ENCODE measurements around the gene MACF1.
"Not testable (repeated sequence)": the region's sequence is repeated elsewhere in the genome, so short reads cannot be mapped to it uniquely, and the experiment has no call there.

Gene MACF1

DNA sequence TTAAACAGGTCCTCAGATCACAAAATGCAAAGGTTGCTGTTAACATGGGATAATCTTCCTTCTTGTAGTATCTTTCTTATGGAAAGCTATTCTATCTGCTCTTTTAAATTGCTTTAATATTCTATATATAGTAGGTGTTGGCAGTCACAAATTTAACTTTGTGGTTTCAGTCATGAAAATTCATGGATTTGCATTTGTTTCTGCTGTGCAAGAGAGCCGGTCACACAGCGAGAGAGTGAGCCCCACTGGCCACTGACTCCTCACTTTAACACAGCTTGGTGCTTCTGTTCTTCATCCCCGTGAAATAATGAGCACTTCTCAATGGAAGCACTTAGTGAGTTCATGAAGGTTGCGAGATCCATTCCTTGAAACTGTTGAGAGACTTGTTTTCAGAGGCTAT is 268.8 kb downstream of the MACF1 start:
- DNase-seq: no peak

DNA sequence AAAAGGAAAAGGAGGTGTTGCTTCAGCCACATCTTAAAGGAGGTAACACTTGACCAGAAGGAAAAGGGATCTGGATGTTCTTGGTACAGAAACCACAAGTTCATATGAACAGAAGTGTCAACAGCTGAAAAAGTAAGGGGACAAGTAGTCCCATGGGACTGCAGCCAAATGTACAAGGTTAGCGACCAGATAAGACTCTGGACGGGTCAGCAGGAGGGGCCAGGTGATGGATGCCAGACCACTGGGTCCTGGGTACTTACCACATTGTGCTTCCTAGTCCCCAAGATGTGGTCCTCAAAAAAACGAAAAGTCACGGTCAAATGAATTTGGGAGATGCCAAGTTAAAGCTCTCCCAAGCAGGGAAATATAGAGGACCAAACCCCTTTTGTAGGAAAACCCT is 270.3 kb downstream of the MACF1 start:
- DNase-seq: no peak

DNA sequence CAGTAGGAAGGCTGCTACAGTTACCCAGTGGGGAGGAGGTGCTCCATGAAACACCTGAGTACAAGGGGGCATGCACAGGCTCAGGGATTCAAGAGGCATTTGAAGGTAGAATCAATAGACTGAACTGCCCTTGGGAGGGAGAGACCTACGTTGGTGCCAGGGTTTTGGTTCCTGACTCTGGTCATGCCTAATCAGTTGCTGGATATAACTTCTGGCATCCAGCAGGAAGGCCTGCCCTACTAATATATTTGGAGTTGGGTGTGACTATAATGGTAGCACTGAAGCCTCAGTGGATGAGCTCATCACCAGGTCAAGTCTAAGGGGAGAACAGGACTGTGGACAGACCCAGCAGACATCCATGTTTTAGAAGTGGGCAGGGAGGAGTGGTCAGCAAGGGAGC is 271.1 kb downstream of the MACF1 start:
- not testable (repeated sequence) for DNase-seq

DNA sequence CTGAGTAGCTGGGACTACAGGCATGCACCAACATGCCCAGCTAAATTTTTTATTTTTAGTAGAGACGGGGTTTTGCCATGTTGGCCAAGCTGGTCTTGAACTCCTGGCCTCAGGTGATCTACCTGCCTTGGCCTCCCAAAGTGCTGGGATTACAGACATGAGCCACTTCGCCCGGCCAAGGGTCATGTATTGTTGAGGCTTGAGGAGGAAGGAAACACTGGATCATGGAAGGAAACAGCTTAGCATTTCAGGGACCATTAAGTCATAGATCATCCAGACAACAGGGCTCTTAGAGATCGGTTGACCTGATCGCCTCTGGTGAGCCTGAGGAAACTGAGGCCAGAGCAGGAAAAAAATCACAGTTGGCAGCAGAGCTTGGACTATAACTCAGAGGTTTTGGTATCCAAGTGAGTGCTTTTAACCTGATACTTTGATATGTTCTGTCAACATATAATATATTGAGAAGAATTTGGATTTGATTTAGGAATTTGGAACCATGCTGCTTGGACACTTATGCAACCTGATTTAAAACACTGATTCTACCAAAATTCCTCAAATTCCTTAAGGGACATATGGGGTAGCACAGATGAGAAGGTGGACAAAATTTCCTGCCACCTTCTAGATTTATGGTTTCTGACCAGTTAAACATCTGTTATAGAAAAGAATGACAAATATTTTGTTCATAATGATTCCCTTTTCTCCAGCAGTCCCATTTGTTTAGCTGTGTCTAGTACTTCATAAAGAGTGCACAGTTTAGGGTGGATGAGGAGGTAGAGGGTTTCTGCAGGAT is 273.8 kb downstream of the MACF1 start:
- no peak for DNase-seq

DNA sequence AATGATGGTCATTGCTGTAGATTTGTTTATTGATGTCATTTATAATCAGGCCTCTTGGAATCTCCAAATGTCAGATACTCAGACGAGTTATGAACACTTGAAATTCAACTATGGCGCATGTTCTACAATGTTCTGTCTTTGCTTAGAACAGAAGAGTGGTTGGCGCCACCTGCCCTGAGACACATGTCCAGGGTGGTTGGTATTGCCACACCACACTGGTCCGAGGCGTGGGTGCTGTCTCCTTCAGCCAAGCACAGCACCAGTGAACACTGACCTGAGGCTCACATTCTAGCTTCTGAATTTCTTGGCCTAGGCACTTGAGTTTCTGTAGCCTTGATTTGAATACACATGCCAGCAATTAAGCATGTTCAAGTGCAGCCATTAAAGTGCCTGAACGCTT is 276.8 kb downstream of the MACF1 start:
- no peak for DNase-seq

DNA sequence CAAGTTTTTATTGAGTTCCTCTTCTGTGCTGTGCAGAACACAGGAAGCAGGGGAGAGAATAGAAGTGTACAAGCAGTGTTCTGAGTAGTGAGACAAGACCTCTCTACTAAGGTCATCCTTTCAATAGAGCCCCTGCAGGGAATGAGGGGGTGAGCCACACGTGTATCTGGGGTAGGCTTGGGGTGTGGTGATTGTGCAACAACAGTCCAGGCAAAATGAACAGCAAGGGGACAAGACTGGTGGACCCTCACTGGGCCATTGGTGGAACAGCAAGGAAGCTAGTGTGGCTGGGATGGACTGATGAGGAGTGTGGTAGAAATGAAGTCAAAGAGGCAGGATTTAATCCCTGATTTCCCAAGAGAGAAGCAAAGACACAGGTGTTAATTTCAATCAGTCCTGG is 278.8 kb downstream of the MACF1 start:
- DNase-seq: no peak

DNA sequence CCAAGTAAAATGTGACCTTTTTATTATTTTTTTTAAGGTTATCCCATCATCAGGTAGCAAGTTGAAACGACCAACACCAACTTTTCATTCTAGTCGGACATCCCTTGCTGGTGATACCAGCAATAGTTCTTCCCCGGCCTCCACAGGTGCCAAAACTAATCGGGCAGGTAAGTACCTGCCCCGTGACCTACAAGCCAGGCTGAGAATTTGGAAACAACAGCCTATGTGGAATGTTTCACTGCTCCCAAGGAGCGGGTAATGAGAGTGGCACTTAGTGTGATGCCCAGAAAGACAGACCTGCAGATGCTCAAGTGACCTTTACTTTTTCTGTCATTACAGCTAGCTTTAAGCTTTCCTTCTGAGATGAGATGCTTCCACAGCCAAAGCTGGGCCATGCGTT is 280.1 kb downstream of the MACF1 start:
- DNase-seq: no peak

DNA sequence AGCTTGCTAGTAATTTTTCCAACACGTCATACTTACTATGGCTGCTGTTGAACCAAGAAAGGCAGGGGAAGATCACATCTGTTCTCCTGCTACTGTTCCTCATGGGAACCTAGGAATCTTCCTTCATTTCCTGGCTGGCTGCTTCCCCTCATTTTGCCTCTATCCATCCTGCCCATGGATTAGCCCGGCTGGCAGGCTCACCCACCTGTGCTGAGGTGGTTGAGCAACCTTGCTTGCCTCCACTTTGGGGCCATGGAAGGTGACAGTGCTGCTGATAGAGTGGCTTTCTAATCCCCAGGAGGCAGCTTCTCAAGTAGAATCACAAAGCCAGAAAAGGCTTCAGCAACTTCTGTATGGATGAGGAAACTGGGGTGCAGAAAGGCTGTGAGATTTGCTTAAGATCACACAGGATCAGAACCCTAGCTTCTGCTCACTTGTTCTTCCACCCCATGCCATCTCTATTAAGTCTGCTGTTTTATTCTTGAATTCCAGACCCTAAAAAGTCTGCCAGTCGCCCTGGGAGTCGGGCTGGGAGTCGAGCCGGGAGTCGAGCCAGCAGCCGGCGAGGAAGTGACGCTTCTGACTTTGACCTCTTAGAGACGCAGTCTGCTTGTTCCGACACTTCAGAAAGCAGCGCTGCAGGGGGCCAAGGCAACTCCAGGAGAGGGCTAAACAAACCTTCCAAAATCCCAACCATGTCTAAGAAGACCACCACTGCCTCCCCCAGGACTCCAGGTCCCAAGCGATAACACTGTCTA is 280.7 kb downstream of the MACF1 start:
- DNase-seq: no peak

DNA sequence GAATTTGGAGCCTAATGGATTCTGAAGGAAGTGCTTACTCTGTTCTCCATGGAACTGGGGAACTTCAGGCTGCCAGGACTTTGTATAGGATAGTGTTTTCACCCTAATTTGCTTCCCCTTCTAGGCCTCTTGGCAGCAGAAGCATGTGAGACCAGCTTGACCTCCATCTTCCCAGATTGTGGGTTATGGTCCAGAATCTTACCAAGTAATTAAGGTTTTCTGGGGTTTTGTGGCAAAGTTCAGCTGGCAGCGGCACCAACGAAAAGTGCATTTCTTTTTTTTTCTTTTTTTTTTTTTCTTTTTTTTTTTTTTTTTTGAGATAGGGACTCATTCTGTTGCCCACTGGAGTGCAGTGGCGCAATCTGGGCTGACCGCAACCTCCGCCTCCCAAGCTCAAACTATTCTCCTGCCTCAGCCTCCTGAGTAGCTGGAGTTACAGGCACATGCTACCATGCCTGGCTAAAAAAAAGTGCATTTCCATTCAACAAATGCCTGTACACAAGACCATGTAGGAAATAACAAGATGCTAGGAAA is 283.6 kb downstream of the MACF1 start:
- no peak for DNase-seq

DNA sequence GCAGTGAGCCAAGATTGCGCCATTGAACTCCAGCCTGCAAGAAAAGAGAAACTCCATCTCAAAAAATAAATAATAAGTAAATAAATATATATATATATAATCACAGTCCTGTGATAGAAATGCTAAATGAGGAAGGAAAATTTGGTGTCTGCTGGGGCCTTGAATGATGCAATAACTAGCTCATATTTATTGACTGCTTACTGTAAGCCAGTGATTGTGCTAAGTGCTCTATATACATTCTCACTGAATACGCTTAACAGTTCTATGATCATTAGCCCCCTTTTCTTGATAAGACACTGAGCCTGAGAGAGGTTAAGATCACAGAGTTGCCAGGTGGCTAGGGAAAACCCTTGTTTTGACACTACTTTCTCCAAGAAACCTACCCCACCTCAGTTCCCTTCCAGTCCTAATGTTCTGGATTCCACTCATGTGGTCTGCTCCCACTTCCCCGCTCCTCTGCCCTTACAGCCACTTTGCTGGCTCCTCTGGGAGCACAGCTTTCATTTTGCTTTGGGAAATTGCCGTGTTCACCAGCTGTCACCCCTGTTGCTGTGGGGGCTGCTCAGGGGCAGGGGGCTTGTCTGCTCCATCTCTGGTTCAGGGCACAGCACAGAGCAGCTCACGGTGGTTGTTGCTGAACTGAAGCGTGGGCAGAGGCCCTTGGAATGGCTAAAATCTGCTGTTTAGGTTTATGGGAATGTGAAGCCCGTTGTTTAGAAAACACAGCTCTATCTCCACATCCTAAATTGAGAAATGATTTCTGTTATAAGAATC is 284.5 kb downstream of the MACF1 start:
- no peak for DNase-seq

DNA sequence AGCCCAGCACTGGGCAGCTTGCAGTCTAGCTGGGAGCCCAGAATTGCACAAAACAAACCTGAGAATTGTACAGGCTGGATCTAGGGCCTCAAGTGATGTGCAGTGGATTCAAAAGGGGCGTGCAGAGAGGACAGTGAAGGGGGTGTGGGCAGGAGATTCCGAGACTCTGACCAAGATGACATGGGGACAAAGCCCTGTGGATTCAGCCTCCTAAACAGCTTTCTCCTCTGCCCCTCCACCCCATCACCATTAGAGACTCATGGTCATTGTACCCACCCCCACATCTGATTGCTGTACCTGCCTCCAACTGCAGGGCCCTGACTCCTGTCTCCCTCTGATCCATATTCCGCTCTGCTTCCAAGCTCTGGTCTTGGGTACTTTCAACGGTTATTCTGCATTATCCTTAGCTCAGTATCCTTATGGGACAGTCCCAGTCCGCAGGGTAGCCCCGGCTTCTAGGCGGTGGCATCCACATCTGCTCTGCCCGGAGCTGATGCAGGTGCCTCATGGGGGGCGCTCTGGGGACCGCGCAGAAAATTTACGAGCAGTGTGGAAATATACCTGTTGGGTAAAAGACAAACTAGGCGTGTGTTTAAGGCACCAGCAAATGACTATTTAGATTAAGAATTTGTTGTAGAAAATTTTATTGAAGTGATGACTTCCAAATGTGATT is 285.2 kb downstream of the MACF1 start:
- DNase-seq: no peak

DNA sequence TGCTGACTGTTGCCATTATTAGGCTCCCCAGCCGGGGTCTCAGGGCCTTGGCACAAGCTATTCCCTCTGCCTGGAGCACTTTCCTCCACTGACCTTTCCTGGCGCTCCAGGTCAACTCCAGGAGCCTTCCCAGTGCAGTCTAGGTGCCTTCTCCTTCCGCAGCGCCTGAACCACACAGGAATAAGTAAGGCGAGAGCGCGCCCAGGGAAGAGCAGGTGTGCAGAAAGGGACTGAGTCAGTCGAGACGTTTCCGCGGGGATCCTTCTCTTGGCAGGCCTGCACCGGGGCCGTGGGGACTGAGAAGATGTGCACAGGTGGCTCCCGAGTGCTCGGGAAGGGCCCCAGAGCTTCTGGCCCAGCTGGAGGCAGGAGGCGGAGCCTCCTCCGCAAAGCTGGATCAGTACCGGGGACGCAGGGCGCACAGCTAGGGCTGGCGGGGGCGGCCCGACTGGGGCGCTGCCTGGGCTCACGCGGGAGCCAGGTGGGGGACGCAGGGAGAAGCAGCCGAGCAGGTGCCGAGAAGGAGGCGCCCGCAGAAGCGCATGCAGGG is 286.2 kb downstream of the MACF1 start:
- no peak for DNase-seq

DNA sequence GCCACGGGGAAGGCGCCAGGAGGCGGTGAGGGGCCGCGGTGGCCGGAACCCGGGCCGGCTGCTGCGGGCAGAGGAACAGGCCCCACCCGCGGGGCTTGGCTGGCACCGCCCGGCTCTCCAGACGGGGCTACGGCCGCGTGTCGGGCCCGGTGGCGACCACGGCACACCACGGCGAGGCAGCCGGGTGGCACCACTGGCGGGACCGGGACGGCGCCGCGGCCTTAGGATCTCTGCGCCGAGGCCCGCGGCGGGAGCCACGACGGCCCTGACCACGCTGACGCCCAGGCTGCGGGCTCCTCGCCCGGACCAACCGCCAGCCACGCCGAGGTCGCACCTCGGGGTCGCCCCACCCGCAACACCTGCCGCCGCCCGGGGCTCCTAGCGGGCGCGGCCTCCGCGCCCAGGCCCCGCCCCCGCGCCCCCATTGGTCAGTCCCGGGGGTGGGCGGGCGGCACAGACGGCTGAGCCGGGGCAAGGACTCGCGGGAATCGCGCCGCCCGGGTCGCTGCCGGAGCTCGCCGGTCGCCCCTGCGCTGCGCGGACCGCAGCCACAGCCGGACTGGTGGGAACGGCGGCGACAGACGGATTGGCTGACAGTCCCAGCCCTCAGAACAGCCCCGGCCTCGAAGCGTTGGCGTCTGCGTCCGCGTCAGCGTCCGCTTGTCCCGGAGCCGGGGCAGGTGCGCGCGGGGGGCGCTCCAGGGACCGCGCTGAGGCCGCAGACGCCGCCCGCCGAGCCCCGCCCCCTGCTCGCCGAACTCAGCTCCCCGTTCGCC is 286.8 kb downstream of the MACF1 start, which contains the start of gene BMP8A:
BMP8A (plus strand) TSS at position 491 of the 776 bp plus-strand sequence. CDS start 356 bp downstream, outside the sequence.
- DNase-seq: peak; percentile 38

DNA sequence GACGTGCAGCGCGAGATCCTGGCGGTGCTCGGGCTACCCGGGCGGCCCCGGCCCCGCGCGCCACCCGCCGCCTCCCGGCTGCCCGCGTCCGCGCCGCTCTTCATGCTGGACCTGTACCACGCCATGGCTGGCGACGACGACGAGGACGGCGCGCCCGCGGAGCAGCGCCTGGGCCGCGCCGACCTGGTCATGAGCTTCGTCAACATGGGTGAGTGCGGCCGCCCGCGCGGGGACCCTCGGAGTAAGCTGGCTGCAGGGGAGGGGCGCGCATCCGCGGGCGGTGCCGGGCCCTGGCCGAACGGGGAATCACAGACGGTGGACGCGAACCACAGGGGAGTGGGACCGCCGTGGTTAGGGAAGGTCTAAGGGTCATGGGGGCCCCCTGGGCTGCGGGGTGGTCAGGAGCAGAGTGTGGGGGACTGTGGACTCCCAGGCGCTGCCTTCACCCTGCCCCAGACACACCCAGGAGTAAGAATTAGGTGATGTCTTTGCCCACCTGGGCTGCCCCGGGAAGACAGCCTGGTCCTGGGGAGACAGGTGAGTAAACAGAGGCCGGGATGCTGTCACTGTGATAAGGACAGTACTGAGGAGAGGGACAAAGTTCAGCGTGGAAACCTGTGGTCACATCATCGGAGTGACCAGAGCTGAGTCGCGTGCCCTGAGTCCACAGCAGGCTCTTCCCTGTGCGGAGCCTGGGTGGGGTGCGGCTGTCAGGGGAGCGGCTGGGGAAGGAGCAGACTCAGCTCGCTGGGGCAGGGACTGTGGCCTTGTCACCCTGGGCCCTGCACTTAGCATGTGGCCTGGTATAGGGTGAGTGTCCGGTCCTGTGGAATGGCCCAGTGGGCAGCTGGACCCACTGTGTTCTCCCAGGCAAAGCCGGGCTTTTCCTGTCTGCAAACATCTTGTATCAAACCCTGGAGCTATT is 287.9 kb downstream of the MACF1 start:
- not testable (repeated sequence) for DNase-seq

DNA sequence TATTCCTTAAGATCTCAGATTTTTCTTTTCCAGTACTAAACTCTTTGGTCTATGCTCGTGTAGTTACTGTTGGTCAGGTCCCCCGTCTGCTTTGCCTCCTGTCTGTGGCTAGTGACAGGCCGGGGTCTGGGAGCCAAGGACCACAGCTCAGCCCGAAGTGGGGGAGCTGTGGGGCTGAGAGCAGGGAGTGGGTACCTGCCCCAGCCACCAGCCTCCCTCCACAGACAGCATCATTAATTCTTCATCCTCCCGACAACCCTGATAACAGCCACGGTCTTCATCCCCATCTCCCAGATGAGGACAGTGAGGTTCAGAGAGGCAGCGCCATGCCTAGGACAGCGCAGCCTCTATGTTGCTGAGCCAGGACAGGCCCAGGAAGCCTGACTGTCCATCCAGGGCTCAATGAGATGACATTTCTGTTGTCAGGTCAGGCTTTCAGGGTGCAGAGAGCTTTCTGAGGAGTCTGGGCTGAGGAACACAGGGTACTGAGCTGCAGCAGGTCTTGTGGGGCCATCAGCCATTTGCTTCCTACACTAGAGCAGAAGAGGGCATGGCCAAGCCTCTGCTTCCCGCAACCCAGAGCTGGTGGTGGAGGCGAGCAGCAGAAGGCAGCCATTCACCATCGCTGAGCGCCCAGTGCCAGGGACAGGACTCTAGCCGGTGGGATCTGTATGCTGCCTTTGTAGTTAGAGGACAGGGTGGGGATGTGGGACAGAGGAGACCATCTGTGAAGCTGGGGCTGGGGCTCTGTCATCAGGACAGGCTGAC is 288.7 kb downstream of the MACF1 start:
- DNase-seq: not testable (repeated sequence)

DNA sequence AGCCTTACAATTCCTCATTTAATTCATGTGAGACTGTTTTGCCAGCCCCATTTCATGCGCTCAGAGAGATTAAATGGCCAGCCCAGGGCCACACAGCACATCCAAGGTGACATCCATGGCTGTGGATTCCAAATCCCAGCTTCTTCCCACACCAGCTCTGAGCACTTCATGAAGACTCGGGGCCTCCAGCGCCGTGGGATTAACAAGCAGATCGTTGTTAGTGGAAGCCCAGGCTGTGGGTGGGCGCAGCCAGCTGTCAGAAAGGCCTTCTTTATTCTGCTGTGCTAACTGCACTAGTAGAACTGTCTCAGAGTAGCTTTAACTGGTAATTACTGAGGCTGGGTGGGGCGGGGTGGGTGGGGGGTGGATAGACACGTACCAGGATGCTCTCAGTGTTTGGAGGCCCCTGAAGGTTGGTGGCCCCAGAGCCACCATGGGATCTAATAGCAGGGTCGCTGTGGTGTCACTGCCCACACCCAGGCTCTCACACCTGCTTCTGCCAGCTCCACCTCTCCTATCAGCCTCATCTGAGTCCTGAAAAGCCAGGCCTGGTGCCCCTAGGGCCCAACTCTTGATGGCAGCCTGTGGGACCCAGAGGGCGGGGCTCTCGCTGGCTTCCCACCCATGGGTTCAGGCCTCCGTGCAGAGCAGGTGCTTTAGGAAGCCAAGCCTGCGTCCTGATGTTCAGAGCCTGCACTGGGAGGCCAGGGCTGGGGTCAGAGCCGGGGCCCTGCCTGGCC is 290.3 kb downstream of the MACF1 start:
- no peak for DNase-seq

DNA sequence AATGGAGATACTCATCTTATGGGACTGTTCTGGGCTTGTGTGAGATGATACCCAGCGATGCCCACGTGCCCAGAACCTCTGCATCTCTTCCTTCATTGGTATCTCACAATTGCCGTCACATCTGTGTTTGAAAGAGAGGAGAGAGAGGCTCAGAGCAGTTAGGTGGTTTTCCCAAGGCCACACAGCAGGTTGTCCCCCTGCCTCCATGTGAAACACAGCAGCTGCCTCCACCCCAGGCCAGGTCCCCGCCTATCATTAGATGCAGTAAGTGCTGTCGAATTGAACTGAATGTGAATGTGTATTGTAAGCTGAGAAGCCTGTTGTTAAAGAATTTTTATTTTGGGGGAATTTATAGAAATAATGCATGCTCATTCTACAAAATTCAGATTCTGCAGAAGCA is 292.0 kb downstream of the MACF1 start:
- not testable (repeated sequence) for DNase-seq

DNA sequence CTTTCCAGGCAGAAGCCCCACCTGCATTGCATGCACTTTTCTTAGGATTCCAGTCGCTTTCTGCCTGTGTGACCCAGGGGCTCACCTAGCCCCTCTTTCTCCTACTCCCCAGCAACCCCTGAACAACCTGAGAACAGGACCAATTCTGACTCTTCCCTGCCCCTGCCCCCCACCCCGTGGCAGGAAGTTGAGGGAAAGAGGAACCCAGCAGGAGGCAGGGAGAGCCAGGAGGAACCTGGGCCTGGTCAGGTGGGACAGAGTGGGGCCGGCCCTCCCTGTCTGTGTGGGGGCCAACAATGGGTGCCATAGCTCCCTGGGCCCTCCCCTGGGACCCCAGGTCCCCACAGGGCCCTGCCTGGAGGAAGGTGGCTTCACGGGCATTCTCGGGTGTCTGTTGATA is 293.1 kb downstream of the MACF1 start:
- no peak for DNase-seq
